K562 treated with DMSO at 1 percent for 12 hours (cell line): ENCODE data around the gene ERICH6B. TPM values are rescaled to one million over a fixed set of nuclear protein-coding genes. Genes with fewer than 3 reads are reported as not detected.

ENCODE experiments used
- total RNA-seq: library from RNA; unstranded; fragments of 300-600 nt; gene quantifications from 2 replicates; pipeline ENCODE4 v1.2.3, GENCODE V29; 2022; ENCODE audit not compliant: insufficient read depth

The ERICH6B gene
- not detected in 2 replicates for total RNA-seq

GRCh38 chr13:45615501-45616101 lies at the start of gene ERICH6B:
ERICH6B (minus strand) TSS chr13:45615739; CDS start chr13:45597005, 18,734 bp downstream.

Other genes with a start within 250 kb of the ERICH6B start
- gene SLC25A30, start 197.4 kb downstream of the ERICH6B start, total RNA-seq = 1.8 and 10.6 TPM in 2 replicates
- 14.3 and 63.2 TPM in 2 replicates for gene COG3, start 150.8 kb downstream of the ERICH6B start, total RNA-seq
- gene CBY2, start 86.6 kb upstream of the ERICH6B start, total RNA-seq = not detected in 2 replicates
- gene SIAH3, start 236.0 kb upstream of the ERICH6B start, total RNA-seq = not detected in 2 replicates